Occipital lobe (tissue), 2 donors: ENCODE results near the gene SRPRB. TPM values are rescaled to one million over a fixed set of nuclear protein-coding genes. Genes with fewer than 3 reads are reported as not detected.

Experiments used
- DNase-seq: peaks from one replicate; lab custom pipeline; 2025; lab: John Stamatoyannopoulos, UW
- total RNA-seq: library from RNA; depleted of rRNA; stranded (reverse); fragments of >200 nt; gene quantifications from one replicate; pipeline ENCODE4 v1.2.3, GENCODE V29; 2014

Gene SRPRB
- total RNA-seq, 1 donor from 2014 or later, result 32.8 TPM

DNA sequence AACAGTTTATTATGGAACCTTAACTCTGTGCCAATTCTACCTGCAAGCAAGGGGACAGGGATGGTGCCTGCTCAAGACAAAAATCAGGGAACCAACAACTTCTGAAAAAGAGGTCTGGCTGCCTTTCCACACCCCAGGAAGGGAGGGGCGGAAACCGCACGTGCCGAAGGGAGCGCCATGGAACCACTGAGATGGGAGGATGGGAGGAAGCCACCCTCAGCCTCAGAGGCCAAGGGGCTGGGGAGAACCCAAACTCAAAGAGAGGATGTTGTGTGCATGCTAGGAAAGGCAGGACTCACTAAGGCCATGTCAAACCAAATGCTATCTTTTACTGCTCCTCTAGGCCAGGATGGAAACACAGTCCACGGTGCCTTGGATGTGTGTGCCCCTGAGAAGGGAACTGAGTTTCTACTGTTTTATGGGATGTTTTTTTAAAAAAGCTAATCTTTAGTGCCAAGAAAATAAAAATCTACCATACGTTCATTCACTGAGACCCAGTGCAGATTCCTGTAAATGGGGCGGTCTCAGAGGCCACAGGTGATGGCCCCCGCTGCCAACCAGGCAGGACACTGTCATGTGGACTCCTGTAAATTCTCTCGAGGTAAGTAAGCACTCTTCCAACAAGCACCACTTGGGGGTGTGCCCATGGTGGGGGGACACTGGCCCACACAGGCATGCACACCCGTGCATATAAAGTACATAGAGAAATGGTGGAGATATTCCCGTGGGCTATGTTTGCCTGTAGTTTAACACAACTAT is 20.5 kb downstream of the SRPRB start:
- no peak for DNase-seq

- no peak for DNase-seq
Observed at GRCh38 chr3:133827136-133827535, 21.5 kb downstream of the SRPRB start.

GRCh38 chr3:133827684-133828083 is 22.1 kb downstream of the SRPRB start:
- DNase-seq, result no peak

DNA sequence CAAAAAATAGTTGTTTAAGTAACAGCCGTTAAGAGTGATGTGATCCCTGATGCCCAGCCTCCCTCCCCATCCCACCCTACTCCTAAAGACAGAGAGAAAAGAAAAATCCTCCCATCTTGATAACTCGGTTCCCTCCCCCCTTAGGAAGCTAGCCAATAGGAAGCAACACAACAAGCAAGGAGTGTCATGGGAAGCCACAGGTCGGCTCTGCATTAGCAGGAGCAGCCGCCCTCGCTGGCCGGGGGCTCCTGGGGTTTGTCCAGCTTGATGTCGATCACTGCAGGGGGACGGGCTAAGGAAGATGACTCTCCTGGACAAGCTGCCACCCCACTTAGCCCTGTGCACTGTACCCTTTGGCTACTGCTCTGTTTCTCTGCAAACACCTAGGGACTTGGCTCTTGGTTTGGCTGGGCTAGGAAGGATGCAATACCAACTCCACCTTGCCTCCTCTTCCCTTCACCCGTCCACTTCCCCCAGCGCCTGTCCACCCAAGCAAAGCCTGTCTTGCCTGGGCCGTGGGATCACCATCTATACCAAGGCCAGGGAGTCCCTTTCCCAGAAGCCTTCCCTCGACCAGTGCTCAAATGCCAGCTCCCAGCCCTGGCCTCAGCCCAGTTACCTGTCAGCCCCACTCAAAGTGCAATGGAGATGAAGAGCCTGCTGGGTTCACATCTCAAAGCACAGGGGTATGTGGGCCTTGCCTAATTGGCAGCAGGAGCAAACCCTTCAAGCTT is 23.1 kb downstream of the SRPRB start:
- DNase-seq, result no peak

- DNase-seq, result no peak
Observed at GRCh38 chr3:133829310-133829707, 23.7 kb downstream of the SRPRB start.

GRCh38 chr3:133830071-133830470 is 24.5 kb downstream of the SRPRB start:
- no peak for DNase-seq

GRCh38 chr3:133831966-133832801 is 26.6 kb downstream of the SRPRB start:
- DNase-seq, result no peak

GRCh38 chr3:133832802-133833144 is 27.2 kb downstream of the SRPRB start:
- no peak for DNase-seq

DNA sequence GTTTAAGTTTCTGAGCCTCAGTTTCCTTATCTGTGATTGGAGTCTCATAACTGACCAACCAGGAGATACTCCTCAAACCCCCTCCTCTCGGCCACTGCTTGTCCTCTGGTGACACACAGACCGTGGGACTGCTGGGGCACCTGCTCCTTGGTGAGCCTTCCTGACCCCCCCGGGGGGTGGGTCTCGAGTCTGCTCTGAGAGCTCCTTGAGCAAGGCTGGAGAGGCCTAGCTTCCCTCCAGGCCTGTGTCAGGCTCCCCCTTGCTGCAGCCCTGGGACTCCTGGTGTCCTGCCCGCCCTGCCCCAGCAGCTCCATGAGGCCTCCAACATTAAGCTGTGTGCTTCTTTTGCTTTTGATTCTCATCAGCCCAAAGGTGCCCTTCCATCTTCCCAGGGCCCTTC is 27.7 kb downstream of the SRPRB start:
- DNase-seq, result no peak

DNA sequence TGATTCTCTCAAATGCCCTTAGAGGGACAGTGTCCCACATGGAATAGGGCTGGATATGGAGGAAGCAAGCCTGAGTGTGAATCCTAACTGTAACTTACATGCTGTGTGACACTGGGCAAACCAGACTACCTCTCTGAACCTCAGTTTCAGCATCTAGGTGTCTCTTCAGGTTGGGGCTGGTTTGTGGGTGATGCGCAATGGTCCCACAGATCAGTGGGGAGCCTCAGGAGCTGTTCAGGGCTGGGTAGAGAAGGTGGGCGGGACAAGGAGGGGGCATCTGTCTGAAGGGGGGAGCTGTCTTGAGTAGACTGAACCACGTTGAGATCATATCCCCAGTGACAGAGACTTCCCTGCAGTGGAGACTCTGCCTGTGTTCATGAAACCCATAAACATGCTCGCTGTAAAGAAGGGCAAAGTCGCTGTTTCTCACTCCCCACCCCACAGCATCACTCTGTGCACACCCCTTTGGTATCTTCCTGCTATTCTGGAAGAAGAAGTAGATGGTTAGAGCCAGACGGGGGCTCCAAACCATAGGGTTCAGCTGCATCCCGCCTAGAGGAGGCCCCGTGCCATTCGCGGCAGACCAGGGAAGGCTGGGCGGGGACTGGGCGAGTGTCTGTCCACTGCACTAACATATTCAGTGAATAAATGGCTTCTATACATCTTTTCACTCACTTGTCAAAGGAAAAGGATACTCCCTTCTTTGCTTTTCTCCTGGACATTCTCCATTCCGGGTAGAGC is 28.4 kb downstream of the SRPRB start:
- DNase-seq, result no peak

DNA sequence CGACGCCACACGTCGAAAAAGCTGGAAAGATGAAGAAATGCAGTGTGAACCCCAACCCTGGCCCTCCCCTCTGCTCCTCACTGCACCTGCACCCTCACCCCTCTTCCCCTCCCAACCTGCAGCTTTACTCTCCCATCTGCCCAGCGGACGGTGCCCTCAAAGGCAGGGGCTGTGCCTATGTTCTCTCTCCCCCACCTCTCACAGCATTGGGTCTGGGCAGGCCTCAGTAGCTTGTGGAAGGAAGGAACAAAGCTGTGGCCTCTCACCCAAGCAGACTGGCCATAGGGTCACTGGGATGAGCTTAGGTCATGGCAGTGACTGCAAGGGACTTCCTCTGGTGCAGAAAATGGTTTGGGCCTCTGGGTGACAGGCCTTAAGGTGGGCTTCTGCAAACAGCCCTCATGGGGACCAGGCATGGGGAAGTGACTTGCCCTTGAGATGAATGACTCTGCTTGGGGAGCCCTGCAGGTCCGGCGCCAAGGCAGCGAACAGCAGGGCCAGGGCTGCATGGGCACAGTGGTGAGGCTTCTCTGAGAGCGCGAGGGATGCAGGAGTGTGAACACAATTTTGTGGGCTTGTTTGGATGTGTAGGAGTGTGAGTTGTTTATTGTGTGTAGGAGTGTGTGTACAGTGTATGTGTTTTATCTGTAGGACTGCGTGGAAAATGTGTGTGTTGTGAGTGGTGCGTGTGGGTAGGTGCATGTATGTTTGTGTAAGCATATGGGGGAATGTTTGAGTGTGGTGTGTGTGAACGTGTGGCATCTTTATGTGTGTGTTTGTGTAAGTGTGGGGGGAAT is 29.2 kb downstream of the SRPRB start:
- DNase-seq, result no peak

- DNase-seq, result no peak
Observed at GRCh38 chr3:133835418-133835743, 29.8 kb downstream of the SRPRB start.

DNA sequence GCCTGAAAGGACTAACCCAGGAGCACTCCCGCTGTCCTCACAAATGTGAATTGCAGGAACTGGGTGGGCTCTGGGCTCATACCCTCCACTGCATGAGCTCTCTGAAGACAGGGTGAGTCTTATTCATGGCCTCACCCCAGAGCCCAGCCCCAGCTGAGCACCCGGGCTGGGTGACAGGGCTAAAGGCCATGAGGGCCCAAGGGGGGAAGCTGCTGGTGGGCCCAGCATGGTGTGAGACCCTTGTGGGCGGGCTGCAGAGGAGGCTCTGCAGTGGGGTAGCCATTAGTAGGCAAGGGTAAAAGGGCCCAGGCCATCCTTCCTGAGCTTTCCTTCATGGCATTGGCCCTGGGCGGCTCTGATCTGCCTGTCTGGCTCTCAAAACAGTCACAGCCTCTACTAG is 30.3 kb downstream of the SRPRB start:
- no peak for DNase-seq

DNA sequence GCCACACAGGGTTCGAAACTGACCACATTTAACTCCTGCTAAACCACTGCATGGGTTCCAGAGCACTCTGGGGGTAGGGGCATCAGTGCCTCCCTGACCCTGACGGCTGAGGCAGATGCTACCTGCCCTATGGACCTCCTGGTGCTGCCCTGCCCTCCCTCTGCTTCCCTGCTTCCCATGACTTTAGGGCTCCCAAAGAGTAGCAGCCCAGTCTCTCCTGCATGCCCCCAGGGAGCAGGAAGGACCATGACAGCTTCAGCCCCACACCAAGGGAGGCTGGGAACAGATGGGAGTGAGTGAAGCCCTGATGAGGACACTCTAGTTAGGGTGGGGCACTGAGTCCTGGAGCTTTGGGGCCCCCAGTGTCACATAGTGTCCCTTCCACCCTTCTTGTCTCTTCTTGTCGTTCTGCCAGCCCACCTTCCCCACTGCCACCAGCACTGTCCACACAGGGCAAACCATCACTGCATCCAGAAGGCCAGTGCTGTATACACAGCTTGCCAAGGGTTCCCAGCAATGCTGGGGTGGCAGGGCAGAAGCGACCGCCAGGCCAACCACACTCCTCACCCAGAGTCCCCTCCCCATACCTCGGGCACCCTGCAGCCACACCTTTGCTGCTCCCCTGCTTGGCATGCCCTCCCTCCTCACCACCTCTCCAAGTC is 31.0 kb downstream of the SRPRB start:
- DNase-seq, result no peak

- DNase-seq, result no peak
Observed at GRCh38 chr3:133837487-133838295, 32.1 kb downstream of the SRPRB start.

DNA sequence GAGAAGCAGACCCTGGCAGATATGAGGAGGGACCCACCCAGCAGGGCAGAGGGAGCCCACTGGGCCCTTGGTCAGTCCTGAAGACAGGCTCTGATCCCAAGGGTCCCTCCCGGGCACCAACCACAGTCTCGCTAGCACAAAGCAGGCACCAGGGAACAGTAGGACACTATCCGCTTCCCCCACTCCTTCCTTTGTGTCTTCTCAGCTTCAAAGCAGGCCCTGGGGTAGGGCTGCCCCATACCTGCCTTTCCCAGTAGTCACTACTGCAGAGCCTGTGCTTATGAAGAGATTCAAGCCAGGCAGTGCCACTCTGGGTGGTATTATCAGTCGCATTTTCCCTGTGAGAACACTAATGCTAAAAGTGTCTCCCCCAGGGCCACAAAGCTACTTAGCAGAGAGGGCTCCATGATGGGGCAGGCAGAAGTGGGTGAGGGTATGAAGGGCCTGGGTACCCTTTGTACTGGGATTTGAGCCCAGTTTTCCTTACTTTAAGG is 32.7 kb downstream of the SRPRB start:
- no peak for DNase-seq

- no peak for DNase-seq
Observed at GRCh38 chr3:133838916-133839800, 33.5 kb downstream of the SRPRB start.

- DNase-seq, result no peak
Observed at GRCh38 chr3:133840055-133840737, 34.6 kb downstream of the SRPRB start.
